HK-2 (cell line): Measurements from ENCODE around the gene MYCN.
"Not testable (repeated sequence)": the region's sequence is repeated elsewhere in the genome, so short reads cannot be mapped to it uniquely, and the experiment has no call there.

Experiments
- DNase-seq: peaks from one replicate; pipeline ENCODE4 v3.0.0-alpha.2; 2018; ENCODE audit not compliant: unreplicated experiment

The MYCN gene

DNA sequence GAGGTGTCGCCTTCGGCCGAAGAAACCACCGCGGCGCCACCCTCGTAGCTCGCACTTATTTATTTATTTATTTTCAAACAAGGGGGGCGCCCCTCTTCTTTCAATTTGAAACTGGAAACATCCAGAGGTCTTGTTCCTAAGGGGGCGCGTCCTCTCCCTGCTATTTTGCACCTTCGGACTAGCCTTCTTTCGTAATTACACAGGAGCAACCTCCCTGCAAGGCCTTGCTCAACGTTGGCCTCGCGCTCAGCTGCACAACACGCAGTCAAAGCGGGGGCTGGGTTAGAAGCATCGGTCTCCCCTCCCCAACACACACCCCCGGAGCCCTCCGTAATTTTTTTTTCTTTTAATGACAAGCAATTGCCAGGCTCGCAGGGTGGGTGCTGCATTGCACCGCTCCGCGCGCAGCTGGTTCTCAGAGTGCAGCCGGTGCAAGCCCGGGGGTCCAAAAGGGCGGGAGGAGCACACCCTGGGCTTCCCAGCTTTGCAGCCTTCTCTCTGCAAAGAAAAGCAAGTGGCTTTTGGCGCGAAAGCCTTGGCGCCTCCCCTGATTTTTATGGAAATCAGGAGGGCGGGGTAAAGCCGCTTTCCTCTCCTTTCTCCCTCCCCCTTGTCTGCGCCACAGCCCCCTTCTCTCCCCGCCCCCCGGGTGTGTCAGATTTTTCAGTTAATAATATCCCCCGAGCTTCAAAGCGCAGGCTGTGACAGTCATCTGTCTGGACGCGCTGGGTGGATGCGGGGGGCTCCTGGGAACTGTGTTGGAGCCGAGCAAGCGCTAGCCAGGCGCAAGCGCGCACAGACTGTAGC, at the start of gene MYCN:
Gene MYCN (plus strand): TSS at position 697 of the 807 bp plus-strand sequence. CDS start 1,515 bp downstream, outside the sequence.
- DNase-seq = no peak

DNA sequence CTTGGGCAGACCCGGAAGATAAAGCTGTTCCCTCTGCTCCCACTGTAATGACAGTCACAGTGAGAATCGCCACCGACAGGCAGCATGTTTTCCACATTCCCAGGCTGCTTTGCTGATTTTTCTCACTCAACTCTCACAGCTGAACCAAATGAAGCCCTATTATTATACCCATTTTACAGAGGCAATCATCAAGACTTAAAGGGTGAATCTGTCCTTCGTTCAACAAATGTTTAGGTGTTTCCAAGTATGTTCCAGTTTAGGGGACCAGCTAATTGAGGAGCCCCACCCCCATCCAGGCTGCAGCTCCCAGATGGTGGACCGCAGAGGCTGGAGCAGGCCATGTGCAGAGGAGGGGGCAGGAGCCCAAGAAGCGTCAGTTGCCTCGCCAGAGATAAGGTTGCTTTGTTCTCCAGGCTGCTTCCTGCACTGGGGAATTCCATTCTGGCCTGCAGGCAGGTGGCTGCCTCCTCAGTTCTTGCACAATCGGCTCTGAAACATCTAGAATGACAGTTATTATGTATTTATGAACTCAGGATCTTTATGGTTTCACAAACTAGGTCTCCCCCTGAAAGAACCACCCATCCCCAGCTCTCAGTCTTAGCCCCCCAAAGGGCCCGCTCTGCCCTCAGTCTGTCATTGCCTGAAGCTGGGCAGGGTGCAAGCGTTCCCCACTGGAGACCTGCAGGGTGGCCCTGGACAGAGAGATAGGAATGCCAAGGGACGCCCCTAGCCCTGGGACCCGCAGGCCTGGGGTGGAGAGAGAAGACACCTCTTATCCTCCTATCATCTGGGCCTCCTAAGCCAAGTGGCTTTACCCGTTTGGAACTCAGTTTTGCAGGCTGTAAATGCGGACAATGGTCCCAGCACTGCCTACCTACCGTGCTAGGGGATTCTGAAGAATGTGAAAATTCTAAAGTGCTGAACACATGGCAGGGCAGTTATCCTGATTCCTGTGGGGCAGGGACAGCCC, 49.1 kb upstream of the MYCN start:
- DNase-seq = no peak

DNA sequence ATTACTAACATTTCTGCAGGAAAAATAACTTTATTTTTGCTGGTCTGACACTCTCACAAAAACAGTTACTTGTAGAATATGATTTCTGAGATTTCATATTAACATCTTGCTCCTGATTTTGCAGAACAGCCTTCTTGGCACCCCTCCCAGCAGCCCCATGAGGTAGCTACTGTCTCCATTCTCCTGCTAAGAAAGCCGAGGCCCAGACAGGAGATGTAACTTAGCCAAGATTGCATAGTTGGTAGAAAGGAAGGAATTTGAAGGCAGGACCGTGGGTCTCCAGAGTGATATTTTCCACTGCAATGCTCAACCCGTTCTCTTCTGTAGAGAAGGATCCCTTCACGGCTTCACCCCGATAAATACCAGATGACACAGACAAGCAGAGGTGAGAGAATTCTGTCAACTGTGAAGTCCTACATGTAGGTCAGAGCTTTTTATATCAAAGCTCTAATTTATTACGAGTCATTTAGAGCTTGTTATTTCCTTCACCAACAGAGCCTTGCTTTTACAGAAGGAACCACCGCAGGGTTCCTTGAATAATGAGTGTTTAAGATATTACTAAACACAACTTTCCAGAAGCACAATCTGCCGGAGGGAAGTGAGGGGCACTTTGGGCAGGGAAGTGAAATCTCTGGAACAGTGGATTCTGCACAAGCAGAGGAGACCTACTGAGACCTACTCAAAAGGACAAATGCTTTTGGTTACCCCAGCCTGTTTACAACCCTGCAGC, 48.0 kb upstream of the MYCN start:
- no peak for DNase-seq

DNA sequence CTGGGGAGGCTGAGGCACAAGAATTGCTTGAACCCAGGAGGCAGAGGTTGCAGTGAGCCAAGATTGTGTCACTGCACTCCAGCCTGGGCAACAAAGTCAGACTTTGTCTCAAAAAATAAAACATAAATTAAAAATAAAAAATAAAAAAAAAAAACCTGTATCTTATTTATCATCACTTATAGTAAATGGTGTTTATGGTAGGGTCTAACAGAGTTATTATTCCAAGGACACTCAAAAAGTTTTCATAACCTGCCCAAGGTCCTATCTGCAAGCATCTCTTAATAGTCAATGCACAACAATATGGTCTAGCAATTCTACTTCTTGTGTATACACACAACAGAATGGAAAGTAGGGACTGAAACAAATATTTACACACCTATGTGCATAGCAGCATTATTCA, 47.3 kb upstream of the MYCN start:
- no peak for DNase-seq

DNA sequence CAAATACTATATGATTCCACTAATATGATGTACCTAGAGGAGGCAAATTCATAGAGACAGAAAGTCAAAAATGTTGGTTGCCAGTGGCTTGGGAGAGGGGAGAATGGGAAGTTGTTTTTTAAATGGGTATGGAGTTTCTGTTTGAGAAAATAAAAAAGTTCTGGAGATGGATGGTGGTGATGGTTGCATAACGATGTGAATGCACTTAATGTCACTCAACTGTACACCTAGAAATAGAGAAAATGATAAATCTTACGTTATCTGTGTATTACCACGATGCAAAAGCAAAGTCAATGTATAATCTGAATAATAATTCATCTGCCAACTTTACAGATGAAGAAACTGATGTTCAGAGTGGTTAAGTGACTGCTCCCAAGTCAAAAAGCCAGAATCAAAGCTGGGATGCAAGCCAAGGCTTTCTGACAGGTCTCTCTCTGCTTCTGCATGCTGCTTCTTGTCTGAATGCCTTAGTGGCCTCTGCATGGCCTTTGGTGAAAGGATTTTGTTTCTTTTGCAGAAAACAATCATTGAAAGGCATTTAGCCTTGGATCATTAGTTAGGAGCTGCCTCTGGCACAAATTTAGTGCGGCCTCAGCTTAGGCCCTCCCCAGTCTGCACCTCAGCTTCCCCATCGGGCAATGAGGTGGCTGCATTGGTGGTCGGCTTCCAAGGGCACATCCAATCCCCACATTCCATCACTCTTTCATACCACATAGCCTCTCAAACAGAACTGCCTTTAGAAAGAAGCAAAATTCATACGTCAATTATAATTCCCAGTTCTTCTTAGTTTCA, 46.5 kb upstream of the MYCN start:
- no peak for DNase-seq

DNA sequence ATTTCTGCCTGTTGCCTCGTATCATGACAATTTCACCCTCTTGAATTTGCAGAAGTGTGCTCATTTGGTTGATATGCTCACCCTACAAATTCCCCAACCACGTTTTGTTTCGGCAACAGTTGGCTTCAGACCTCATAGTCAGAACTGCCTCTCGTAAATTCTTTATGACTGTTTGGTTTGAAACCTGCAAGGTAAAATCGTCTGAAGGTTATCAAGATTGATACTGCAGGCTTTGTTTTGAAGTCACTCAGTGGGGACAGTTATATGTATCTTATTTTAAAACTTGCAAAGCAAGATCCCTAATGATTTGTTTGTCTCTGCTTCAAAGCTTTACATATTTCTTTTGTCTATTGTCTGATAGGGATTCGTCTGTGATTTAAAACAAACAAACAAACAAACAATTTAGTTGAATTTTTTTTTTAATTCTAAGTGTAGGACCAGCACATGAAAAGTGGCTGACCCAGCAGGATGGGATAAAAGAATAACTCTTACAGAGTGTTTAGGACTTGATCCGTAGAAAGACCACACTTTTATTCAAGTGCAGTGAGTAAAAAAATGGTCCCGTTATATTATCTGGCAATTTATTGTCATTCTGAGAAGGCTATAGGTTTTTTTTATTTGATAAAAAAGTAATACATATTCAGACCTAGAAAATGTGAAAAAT, 45.7 kb upstream of the MYCN start:
- no peak for DNase-seq

DNA sequence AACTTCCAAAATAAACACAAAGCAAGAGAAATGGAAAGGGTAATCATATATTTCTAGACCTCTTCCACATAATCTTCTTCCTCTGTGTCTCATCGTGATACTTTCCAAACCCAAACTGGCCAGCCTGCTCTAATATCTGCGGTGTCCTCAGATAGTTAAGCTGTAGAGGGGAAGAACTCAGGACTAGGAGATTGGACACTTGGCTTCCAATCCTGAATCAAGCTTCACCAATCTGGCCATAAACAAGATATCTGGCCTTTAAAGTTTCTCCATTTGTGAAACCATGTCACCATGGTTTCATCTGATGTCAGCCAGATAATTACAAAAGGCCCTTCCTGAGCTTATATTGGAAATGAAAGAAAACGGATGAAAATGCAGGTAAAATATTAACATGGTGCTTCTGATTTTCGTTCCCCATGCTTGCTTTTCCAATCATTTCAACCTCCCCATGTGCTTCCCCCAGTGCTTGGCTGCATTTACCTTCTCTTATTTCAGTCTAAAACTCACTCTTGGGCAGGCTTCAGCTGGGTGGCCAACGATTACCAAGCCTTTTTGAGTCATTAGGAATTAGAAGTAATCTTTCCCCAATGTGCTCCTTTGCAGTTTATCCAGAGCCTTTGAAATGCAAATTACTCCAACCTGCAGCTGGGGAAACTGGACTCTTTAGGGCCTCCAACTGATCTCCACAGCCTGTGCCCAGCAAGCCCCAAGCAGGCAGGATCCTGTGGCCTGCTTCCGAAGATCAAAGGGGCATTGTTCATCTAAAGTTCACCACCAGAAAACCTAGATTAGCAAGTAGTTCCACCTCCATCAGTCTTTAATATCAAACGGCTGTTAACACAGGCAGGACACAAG, 44.5 kb upstream of the MYCN start:
- DNase-seq = no peak

DNA sequence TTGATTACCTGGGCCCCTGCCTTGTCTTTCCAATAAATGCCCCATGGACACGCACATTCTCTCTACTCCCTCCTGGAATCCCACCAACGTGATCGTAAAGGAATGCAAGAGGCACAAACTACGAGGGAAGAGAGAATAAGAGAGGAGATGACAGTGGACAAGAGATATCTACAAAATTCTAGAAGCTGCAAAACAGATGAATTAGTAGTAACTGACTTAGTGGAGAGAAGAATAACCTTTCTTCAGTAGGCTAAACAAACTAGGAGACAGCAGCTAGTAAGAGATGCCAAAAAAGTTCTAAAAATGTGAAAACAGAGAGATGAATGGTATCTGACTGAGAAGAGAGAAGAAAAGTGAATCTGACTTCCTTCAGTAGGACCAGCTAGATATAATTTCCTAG, 43.5 kb upstream of the MYCN start:
- DNase-seq = no peak

DNA sequence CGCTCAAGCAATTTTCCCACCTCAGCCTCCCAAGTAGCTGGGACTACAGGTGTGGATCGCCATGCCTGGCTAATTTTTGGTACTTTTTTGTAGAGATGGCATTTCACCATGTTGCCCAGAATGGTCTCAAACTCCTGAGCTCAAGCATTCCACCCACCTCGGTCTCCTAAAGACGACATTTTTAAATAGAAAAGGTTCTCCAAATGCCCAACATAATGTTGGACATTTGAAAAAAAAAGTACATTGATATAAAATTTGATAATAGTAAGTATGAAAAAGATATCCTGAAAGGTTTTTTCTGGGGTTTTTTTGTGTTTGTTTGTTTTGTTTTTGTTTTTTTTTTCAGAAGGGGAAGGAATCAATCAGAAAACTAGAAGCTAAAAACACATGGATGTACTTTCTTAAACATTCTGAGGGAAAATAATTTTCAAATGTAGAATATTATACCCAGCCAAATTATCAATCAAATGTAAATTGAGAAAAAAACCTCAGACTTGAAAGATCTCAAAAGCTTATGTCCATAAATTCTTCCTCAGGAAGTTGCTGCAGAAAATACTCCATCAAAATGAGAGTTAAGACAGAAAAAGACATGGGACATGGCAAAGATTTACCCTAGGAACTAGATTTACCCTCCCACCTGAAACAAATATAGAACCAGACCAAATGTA, 42.8 kb upstream of the MYCN start:
- no peak for DNase-seq

DNA sequence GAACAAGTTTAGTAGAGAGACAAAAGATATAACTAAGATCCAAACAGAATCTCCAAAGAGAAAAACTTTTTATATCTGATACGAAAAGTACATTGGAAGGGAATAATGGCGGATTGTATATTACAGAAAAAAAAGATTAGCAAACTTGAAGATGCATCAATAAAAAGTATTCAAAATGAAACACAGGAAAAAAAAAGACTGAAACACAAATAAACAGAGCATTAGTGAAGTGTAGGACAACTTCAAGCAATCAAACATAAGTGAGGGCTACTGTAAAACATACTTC, 41.1 kb upstream of the MYCN start:
- DNase-seq = no peak

DNA sequence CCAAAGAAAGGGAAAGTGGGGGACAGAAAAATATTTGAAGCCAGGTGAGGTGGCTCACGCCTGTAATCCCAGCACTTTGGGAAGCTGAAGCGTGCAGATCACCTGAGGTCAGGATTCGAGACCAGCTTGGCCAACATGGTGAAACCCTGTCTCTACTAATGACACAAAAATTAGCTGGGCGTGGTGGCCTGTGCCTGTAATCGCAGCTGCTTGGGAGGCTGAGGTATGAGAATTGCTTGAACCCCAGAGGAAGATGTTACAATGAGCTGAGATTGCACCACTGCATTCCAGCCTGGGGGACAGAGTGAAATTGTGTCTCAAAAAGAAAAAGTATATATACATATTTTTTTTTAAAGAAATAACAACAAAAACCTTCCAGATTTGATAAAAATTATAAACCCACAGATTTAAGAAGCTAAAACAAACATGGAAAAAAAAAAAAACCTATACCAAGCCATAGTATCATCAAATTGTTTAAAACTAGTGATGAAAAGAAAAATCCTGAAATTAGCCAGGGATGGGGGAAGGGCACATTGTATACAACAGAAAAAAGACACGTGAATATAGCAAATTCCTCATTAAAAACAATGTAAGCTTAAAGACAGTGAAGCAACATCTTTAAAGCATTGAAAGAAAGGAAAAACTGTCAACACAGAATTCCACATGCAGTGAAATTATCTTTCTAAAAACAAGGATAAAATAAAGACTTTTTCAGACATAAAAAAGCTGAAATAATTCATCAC, 40.4 kb upstream of the MYCN start:
- DNase-seq = no peak

DNA sequence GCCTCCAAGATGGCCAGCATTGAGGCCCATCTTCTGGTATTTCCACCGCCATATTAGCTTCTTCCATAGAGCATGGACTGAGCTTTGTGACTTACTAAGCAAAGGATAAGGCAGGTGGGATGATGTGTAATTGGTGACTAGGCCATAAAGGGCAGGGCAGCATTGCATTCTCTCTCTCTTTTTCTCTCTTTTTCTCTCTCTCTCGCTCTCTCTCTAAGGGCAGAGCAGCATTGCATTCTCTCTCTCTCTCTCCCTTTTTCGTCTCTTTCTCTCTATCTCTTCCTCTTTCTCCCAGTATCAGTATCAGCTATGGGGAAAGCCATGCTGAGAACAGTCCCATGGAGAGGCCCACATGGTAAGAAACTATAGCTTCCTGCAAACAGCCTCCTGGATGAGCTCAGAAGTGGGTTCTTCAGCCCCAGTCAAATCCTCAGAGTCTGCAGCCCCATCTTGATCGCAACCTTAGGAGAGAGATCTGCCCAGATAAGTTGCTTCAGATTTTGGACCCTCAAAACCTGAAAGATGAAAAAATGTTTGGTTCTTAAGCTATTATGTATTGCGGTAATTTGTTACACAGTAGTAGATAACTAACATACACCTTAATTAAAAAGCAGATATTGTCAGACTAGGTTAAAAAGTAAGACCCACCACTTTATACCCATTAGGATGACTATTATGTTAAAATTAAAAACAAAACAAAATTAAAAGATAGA, 39.1 kb upstream of the MYCN start:
- no peak for DNase-seq

DNA sequence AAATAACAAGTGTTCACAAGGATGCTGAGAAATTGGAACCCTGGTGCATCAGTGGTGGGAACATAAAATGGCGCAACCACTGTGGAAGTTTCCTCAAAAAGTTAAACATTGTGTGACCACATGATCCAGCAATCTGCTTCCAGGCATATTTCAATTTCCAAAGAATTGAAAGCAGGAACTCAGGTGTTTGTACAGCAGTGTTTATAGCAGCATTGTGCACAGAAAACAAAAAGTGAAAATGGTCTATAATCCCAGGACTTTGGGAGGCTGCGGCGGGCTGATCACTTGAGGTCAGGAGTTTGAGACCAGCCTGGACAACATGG, 38.6 kb upstream of the MYCN start:
- no peak for DNase-seq

DNA sequence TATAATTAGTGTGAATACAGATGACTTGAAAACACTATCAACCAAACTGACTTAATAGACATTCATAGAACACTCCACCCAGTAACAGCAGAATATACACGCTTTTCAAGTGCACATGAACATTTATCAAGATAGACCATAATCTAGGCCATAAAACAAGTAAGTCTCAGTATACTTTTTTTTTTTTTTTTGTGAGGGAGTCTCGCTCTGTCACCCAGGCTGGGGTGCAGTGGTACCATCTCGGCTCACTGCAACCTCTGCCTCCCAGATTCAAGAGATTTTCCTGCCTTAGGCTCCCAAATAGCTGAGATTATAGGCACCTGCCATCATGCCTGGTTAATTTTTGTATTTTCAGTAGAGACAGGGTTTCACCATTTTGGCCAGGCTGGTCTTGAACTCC, 36.4 kb upstream of the MYCN start:
- DNase-seq = not testable (repeated sequence)

DNA sequence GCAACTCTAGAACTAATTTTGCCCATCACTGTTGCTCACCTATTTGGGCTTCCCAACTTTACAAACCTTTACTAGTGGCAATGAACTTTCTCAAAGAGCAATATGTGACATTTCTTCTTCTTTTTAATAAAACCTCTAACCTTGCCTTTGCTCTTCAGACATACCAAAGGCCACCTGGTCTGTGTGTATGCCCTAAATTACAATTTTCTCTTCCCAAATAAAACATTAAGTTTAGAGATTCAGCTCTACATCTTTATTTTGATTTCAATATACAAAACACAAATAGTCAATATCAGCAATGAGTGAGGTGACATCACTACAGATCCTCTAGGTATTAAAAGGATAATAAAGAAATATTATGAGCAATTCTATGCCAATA, 35.1 kb upstream of the MYCN start:
- no peak for DNase-seq

DNA sequence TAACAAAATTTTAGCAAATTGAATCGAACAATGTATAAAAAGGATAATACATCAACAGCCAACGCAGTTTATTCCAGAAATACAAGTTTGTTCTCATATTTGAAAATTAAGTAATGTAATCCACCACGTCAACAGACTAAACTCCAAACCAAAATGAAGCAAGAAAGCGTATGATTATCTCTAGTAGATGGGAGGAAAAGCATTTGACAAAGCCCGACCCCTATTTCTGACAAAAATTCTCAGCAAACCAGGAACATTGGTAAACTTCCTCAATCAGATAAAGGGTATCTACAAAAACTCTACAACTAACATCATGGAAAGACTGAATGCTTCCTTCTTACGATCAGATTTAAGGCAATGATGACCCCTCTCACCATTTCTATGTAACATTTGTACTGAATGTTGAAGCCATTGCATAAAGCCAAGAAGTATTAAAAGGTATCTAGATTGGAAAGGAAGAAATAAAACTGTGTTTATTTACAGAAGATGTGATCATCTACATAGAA, 34.3 kb upstream of the MYCN start:
- no peak for DNase-seq

DNA sequence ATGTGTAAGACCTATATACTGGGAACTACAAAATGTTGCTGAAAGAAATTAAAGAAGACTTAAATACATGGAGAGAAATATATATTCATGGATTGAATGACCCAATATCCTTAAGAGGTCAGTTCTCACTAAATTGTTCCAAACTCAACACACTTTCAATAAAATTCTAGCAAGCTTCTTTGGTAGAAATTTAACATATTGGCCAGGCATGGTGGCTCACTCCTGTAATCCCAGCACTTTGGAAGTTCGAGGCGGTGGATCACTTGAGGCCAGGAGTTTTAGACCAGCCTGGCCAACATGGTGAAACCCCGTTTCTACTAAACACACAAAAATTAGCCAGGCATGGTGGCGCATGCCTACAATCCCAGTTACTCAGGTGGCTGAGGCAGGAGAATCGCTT, 33.6 kb upstream of the MYCN start:
- DNase-seq = no peak
